Trophoblast cell (in vitro differentiated cells and primary cell): ENCODE data around the gene CCDC158.

Source experiments
- DNase-seq, 2 donors: peaks; one replicate each; pipeline ENCODE4 v3.0.0-alpha.2; 2016
- H2AFZ ChIP-seq: 2 replicates; pipeline ENCODE4 v1.6.1; 2013; ENCODE audit warnings: low read length, moderate library complexity, mild to moderate bottlenecking; ENCODE audit not compliant: insufficient read depth, poor library complexity
- H2AK5ac ChIP-seq: 2 replicates; pipeline ENCODE4 v1.6.1; 2013; ENCODE audit warnings: mild to moderate bottlenecking, low read length
- H2BK120ac ChIP-seq: 2 replicates; pipeline ENCODE4 v1.6.1; 2013; ENCODE audit warnings: low read length, mild to moderate bottlenecking, moderate library complexity; ENCODE audit not compliant: insufficient read depth, poor library complexity
- H2BK12ac ChIP-seq: 2 replicates; pipeline ENCODE4 v1.6.1; 2013; ENCODE audit warnings: mild to moderate bottlenecking, low read length, moderate library complexity
- H2BK5ac ChIP-seq: 2 replicates; pipeline ENCODE4 v1.6.1; 2013; ENCODE audit warnings: low read length, low read depth, moderate library complexity, mild to moderate bottlenecking; ENCODE audit not compliant: poor library complexity
- H3K14ac ChIP-seq: 2 replicates; pipeline ENCODE4 v1.6.1; 2013; ENCODE audit warnings: mild to moderate bottlenecking, low read length
- H3K18ac ChIP-seq: 2 replicates; pipeline ENCODE4 v1.6.1; 2013; ENCODE audit warnings: mild to moderate bottlenecking, low read length
- H3K23ac ChIP-seq: 2 replicates; pipeline ENCODE4 v1.6.1; 2013; ENCODE audit warnings: low read length
- H3K27ac ChIP-seq: 2 replicates; pipeline ENCODE4 v1.5.1; 2013; ENCODE audit warnings: low read depth, mild to moderate bottlenecking, inconsistent platforms, low read length, moderate library complexity
- H3K27me3 ChIP-seq: 2 replicates; pipeline ENCODE4 v1.6.1; 2013; ENCODE audit warnings: inconsistent platforms, mild to moderate bottlenecking, low read length, moderate library complexity; ENCODE audit not compliant: insufficient read depth
- H3K36me3 ChIP-seq, 2 experiments: 1 replicate in 1 of 2; 2 replicates in 1 of 2; pipeline ENCODE4 v1.6.1; 2013; ENCODE audit warnings: low read length in 2 of 2, mild to moderate bottlenecking in 2 of 2, moderate library complexity in 1 of 2; ENCODE audit not compliant: insufficient read depth in 2 of 2, control insufficient read depth in 1 of 2
- H3K4ac ChIP-seq: 2 replicates; pipeline ENCODE4 v1.6.1; 2013; ENCODE audit warnings: low read depth, mild to moderate bottlenecking, low read length, moderate library complexity
- H3K4me1 ChIP-seq, 2 experiments: 1 replicate in 1 of 2; 2 replicates in 1 of 2; pipeline ENCODE4 v1.6.1; 2013; ENCODE audit warnings: low read length in 2 of 2, mild to moderate bottlenecking in 2 of 2, moderate library complexity in 1 of 2; ENCODE audit not compliant: insufficient read depth in 2 of 2, control insufficient read depth in 1 of 2
- H3K4me2 ChIP-seq: 2 replicates; pipeline ENCODE4 v1.6.1; 2013; ENCODE audit warnings: inconsistent platforms, mild to moderate bottlenecking, low read length, moderate library complexity
- H3K4me3 ChIP-seq: 2 replicates; pipeline ENCODE4 v1.5.1; 2013; ENCODE audit warnings: mild to moderate bottlenecking, low read depth, low read length, inconsistent platforms
- H3K79me1 ChIP-seq: one replicate; pipeline ENCODE4 v1.6.1; 2013; ENCODE audit warnings: low read length
- H3K79me2 ChIP-seq: 2 replicates; pipeline ENCODE4 v1.6.1; 2013; ENCODE audit warnings: low read length, mild to moderate bottlenecking; ENCODE audit not compliant: control insufficient read depth, insufficient read depth, poor library complexity
- H3K9ac ChIP-seq: 2 replicates; pipeline ENCODE4 v1.6.1; 2013; ENCODE audit warnings: mild to moderate bottlenecking, low read length
- H3K9me3 ChIP-seq: 2 replicates; pipeline ENCODE4 v1.6.1; 2013; ENCODE audit warnings: low read depth, mild to moderate bottlenecking, control low read depth, inconsistent platforms, low read length; ENCODE audit not compliant: insufficient read depth
- H4K12ac ChIP-seq: 2 replicates; pipeline ENCODE4 v1.6.1; 2013; ENCODE audit warnings: low read depth, mild to moderate bottlenecking, low read length, moderate library complexity
- H4K8ac ChIP-seq: 2 replicates; pipeline ENCODE4 v1.6.1; 2013; ENCODE audit warnings: low read depth, mild to moderate bottlenecking, low read length, moderate library complexity
- H4K91ac ChIP-seq: one replicate; pipeline ENCODE4 v1.6.1; 2013; ENCODE audit warnings: low read depth, mild to moderate bottlenecking, low read length, moderate library complexity
- WGBS: extraction: QIAGEN DNeasy Blood & Tissue Kit; methylation state at CpG from one replicate; pipeline ENCODE4 v1.1.7; 2013; ENCODE audit warnings: missing lambda C conversion rate; ENCODE audit not compliant: insufficient read length, insufficient coverage; ENCODE audit errors: extremely low coverage; 5-methylcytosine and 5-hydroxymethylcytosine counted together

Gene CCDC158

GRCh38 chr4:76406081-76406480, 14.9 kb downstream of the CCDC158 start:
- Histone ChIP-seq H3K14ac (no peak overlapping the region), H2BK12ac (no peak overlapping the region), H3K4me2 (no peak overlapping the region), H3K79me2 (no peaks in the 10 kb centered on the region), H3K27me3 (no peaks in the 10 kb centered on the region), H4K91ac (no peak overlapping the region), H3K18ac (no peak overlapping the region), H3K9me3 (no peaks in the 10 kb centered on the region), H2BK120ac (no peak overlapping the region), H3K4me3 (no peak overlapping the region), H3K36me3 (no peaks in the 10 kb centered on the region), H2BK5ac (no peak overlapping the region), H3K27ac (no peak overlapping the region), H2AK5ac (no peak overlapping the region), H3K23ac (no peak overlapping the region), H2AFZ (no peak overlapping the region), H3K4ac (no peak overlapping the region), H3K9ac (no peak overlapping the region), H4K8ac (no peak overlapping the region), H3K79me1 (no peaks in the 10 kb centered on the region), H4K12ac (no peak overlapping the region), H3K4me1 (no peaks in the 10 kb centered on the region)
- no CpG with 5 or more reads among the region's 5 CpGs for WGBS
- no peak for DNase-seq

GRCh38 chr4:76401654-76402053, 19.3 kb downstream of the CCDC158 start:
- Histone ChIP-seq H3K4me3 (no peak overlapping the region), H4K8ac (no peak overlapping the region), H3K79me2 (no peaks in the 10 kb centered on the region), H3K9me3 (no peaks in the 10 kb centered on the region), H3K4me2 (no peak overlapping the region), H3K23ac (no peak overlapping the region), H3K9ac (no peak overlapping the region), H3K27ac (no peak overlapping the region), H3K4ac (no peak overlapping the region), H3K4me1 (no peaks in the 10 kb centered on the region), H4K12ac (no peak overlapping the region), H3K18ac (no peak overlapping the region), H2AFZ (no peak overlapping the region), H3K27me3 (no peaks in the 10 kb centered on the region), H2BK12ac (no peak overlapping the region), H3K79me1 (no peaks in the 10 kb centered on the region), H2BK120ac (no peak overlapping the region), H2AK5ac (no peak overlapping the region), H3K14ac (no peak overlapping the region), H3K36me3 (no peaks in the 10 kb centered on the region), H2BK5ac (no peak overlapping the region), H4K91ac (no peak overlapping the region)
- DNase-seq: no peak
- no CpG with 5 or more reads among the region's 3 CpGs for WGBS

- Histone ChIP-seq H2BK5ac (peak overlapping the region; percentile 89), H4K8ac (peak overlapping the region; percentile 76), H3K4me1 (peaks cover 3 to 6% of the 10 kb centered on the region in 2 experiments), H2BK120ac (peak overlapping the region; percentile 98), H3K18ac (peak overlapping the region; percentile 80), H3K79me2 (no peaks in the 10 kb centered on the region), H3K9me3 (no peaks in the 10 kb centered on the region), H2AFZ (peak overlapping the region; percentile 12), H3K4me3 (no peak overlapping the region), H3K4ac (peak overlapping the region; percentile 40), H3K36me3 (no peaks in the 10 kb centered on the region), H3K9ac (no peak overlapping the region), H3K27me3 (no peaks in the 10 kb centered on the region), H4K91ac (peak overlapping the region; percentile 96), H4K12ac (peak overlapping the region; percentile 23), H3K4me2 (no peak overlapping the region), H3K79me1 (peaks cover 12% of the 10 kb centered on the region), H2AK5ac (peak overlapping the region; percentile 32), H3K14ac (peak overlapping the region; percentile 91), H2BK12ac (peak overlapping the region; percentile 72), H3K27ac (peak overlapping the region; percentile 73), H3K23ac (no peak overlapping the region)
- no CpG with 5 or more reads among the region's 3 CpGs for WGBS
- DNase-seq: peak; percentile 61 to 75
Observed at GRCh38 chr4:76388160-76388908, 32.6 kb downstream of the CCDC158 start.

- H3K14ac ChIP-seq: peak overlapping the region; percentile 0
- no peak overlapping the region for H3K4me2 ChIP-seq
- H4K91ac ChIP-seq: peak overlapping the region; percentile 2
- peaks cover 6 to 8% of the 10 kb centered on the region in 2 experiments for H3K4me1 ChIP-seq
- H2BK12ac ChIP-seq: no peak overlapping the region
- peak overlapping the region; percentile 17 for H2BK5ac ChIP-seq
- H4K8ac ChIP-seq: no peak overlapping the region
- H2BK120ac ChIP-seq: peak overlapping the region; percentile 58
- peaks cover 13% of the 10 kb centered on the region for H3K79me1 ChIP-seq
- H2AFZ ChIP-seq: no peak overlapping the region
- no peaks in the 10 kb centered on the region for H3K9me3 ChIP-seq
- H3K4me3 ChIP-seq: no peak overlapping the region
- H3K23ac ChIP-seq: no peak overlapping the region
- H3K36me3 ChIP-seq: no peaks in the 10 kb centered on the region
- H2AK5ac ChIP-seq: no peak overlapping the region
- H3K79me2 ChIP-seq: no peaks in the 10 kb centered on the region
- no peaks in the 10 kb centered on the region for H3K27me3 ChIP-seq
- no peak overlapping the region for H4K12ac ChIP-seq
- no peak overlapping the region for H3K18ac ChIP-seq
- H3K27ac ChIP-seq: no peak overlapping the region
- no peak overlapping the region for H3K9ac ChIP-seq
- H3K4ac ChIP-seq: no peak overlapping the region
- no CpG with 5 or more reads among the region's 6 CpGs for WGBS
- peak in 1 of 2 donors; percentile 14 for DNase-seq
Observed at GRCh38 chr4:76386566-76387305, 34.2 kb downstream of the CCDC158 start.
